OCI-LY7 (cell line): Measurements from ENCODE around the gene SMYD3. TPM values are rescaled to one million over a fixed set of nuclear protein-coding genes. Genes with fewer than 3 reads are reported as not detected.

Experiments used
- BruUV-seq: library from RNA; stranded (reverse); fragments of 400-500 nt; replicated peaks from 2 replicates; lab custom pipeline; 2021; lab: Mats Ljungman, UMichigan
- CTCF ChIA-PET: fragments of 300-600 bp; sonication (Branson Sonifier 250); formaldehyde crosslinking; loops from one replicate; lab custom pipeline; 2022; ENCODE audit warnings: antibody characterized with exemption; ENCODE audit not compliant: unreplicated experiment; lab: Charles Lee
- POLR2A ChIA-PET: fragments of 300-600 bp; sonication (Branson Sonifier 250); formaldehyde crosslinking; loops from one replicate; lab custom pipeline; 2022; ENCODE audit warnings: antibody characterized with exemption; lab: Charles Lee
- DNase-seq: peaks from one replicate; pipeline ENCODE4 v3.0.0-alpha.2; 2015; ENCODE audit warnings: low spot score
- H2AFZ ChIP-seq: fragments of 200-600 bp; sonication (generic), shearing (Covaris generic); 2 replicates; pipeline ENCODE4 v1.6.1; 2014; ENCODE audit warnings: mild to moderate bottlenecking, antibody characterized with exemption, low read length, moderate library complexity
- H3K27ac ChIP-seq: fragments of 200-600 bp; sonication (generic); 2 replicates; pipeline ENCODE4 v1.5.1; 2014; ENCODE audit warnings: mixed run types, low read depth, mild to moderate bottlenecking, moderate library complexity, low read length, inconsistent platforms; ENCODE audit not compliant: poor library complexity, severe bottlenecking
- H3K36me3 ChIP-seq: fragments of 200-600 bp; sonication (generic); 2 replicates; pipeline ENCODE4 v1.6.1; 2014; ENCODE audit warnings: mild to moderate bottlenecking, antibody characterized with exemption, low read length, moderate library complexity, mixed read lengths; ENCODE audit not compliant: insufficient read depth
- H3K4me1 ChIP-seq: fragments of 200-600 bp; sonication (generic); 2 replicates; pipeline ENCODE4 v1.5.1; 2014; ENCODE audit warnings: mild to moderate bottlenecking, low read length; ENCODE audit not compliant: insufficient read depth, poor library complexity, severe bottlenecking
- H3K4me2 ChIP-seq: fragments of 200-600 bp; sonication (generic); 2 replicates; pipeline ENCODE4 v1.6.1; 2014; ENCODE audit warnings: mild to moderate bottlenecking, low read length
- H3K4me3 ChIP-seq: fragments of 200-600 bp; sonication (generic); 2 replicates; pipeline ENCODE4 v1.5.1; 2014; ENCODE audit warnings: mild to moderate bottlenecking, low read depth, low read length; ENCODE audit not compliant: poor library complexity, severe bottlenecking
- H3K79me2 ChIP-seq: fragments of 200-600 bp; sonication (generic); 2 replicates; pipeline ENCODE4 v1.6.1; 2016; ENCODE audit warnings: low read depth, mild to moderate bottlenecking, low read length, moderate library complexity, mixed read lengths; ENCODE audit not compliant: insufficient read depth
- H3K9me2 ChIP-seq: fragments of 200-600 bp; sonication (generic); 2 replicates; pipeline ENCODE4 v1.6.1; 2016; ENCODE audit warnings: mild to moderate bottlenecking, low read length, mixed read lengths; ENCODE audit not compliant: insufficient read depth
- H3K9me3 ChIP-seq: fragments of 200-600 bp; sonication (generic); 2 replicates; pipeline ENCODE4 v1.6.1; 2014; ENCODE audit warnings: mild to moderate bottlenecking, mixed run types, low read length, mixed read lengths
- H4K20me1 ChIP-seq: fragments of 200-600 bp; sonication (generic); 2 replicates; pipeline ENCODE4 v1.6.1; 2014; ENCODE audit warnings: mild to moderate bottlenecking, antibody characterized with exemption, low read length, moderate library complexity, mixed read lengths; ENCODE audit not compliant: insufficient read depth
- EZH2phosphoT487 ChIP-seq: fragments of 200-600 bp; sonication (generic); IDR thresholded peaks from 2 replicates; pipeline ENCODE4 v1.6.1; 2018; ENCODE audit warnings: low read depth, borderline replicate concordance, mild to moderate bottlenecking, mixed run types, antibody characterized with exemption, low read length, moderate library complexity, mixed read lengths
- intact Hi-C: fragments of 100-400 bp; cut with micrococcal nuclease; formaldehyde crosslinking; loops from one replicate; pipeline ENCODE4 v1.10.0; 2022; ENCODE audit not compliant: unreplicated experiment
- total RNA-seq, 2 experiments: library from RNA; depleted of rRNA in 1 of 2; stranded (reverse); fragments of >200 nt in 1 of 2; shearing (Covaris generic) in 1 of 2; gene quantifications; 2 replicates each; pipeline ENCODE4 v1.2.3, GENCODE V29; 2014 to 2022
- TF ChIP-seq, protein P1 (sequence below): fragments of 200-600 bp; sonication (generic); conservative IDR thresholded peaks from 2 replicates; pipeline ENCODE4 v1.5.1; 2014; ENCODE audit warnings: mild to moderate bottlenecking, antibody characterized with exemption, low read length, moderate library complexity, mixed read lengths

Gene SMYD3
- total RNA-seq, 2 experiments from 2014 or later = 28.9 to 34.5 TPM

- no peak overlapping the region for H3K27ac ChIP-seq
- H3K36me3 ChIP-seq = no peaks in the 10 kb centered on the region
- TF ChIP-seq EZH2phosphoT487 = no peak
- TF ChIP-seq, protein P1, sequence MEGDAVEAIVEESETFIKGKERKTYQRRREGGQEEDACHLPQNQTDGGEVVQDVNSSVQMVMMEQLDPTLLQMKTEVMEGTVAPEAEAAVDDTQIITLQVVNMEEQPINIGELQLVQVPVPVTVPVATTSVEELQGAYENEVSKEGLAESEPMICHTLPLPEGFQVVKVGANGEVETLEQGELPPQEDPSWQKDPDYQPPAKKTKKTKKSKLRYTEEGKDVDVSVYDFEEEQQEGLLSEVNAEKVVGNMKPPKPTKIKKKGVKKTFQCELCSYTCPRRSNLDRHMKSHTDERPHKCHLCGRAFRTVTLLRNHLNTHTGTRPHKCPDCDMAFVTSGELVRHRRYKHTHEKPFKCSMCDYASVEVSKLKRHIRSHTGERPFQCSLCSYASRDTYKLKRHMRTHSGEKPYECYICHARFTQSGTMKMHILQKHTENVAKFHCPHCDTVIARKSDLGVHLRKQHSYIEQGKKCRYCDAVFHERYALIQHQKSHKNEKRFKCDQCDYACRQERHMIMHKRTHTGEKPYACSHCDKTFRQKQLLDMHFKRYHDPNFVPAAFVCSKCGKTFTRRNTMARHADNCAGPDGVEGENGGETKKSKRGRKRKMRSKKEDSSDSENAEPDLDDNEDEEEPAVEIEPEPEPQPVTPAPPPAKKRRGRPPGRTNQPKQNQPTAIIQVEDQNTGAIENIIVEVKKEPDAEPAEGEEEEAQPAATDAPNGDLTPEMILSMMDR = no peak
- DNase-seq = no peak
- ChIA-PET POLR2A (no interaction called here), CTCF (no interaction called here)
- H3K79me2 ChIP-seq = no peaks in the 10 kb centered on the region
- intact Hi-C loops = no loop called here
- H4K20me1 ChIP-seq = no peaks in the 10 kb centered on the region
- no peaks in the 10 kb centered on the region for H3K4me1 ChIP-seq
- no peaks in the 10 kb centered on the region for H3K9me2 ChIP-seq
- no peak overlapping the region for H3K4me2 ChIP-seq
- no peak overlapping the region for H3K4me3 ChIP-seq
- H2AFZ ChIP-seq = no peak overlapping the region
- H3K9me3 ChIP-seq = no peaks in the 10 kb centered on the region
- BruUV-seq = no TSS peak
These were observed 116.2 kb downstream of the SMYD3 start for GRCh38 chr1:246390855-246391254.

DNA sequence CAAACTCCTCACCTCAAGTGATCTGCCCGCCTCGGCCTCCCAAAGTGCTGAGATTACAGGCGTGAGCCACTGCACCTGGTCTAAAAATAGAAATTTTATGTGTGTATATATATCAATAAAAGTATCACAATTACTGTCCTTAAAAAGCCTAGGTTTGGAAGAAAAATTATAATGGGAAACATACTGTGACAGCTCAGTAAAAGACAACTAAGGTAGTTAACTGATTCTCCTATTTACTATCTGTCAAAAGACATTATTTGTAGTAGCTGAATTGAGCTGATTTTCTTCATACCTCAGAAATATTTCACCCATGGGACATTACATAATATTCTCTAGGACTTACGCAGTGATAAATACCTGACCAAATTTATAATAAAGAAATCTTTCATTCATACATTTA, 122.5 kb downstream of the SMYD3 start:
- H3K4me2 ChIP-seq = no peak overlapping the region
- no peak overlapping the region for H3K27ac ChIP-seq
- no peaks in the 10 kb centered on the region for H3K36me3 ChIP-seq
- intact Hi-C loops = no loop called here
- no peaks in the 10 kb centered on the region for H3K9me2 ChIP-seq
- BruUV-seq = no TSS peak
- H3K9me3 ChIP-seq = no peaks in the 10 kb centered on the region
- ChIA-PET POLR2A (interaction anchor here (0.6 to 0.9 kb wide), 2 partner anchors 10 to 11 kb away, joined by 3 read pairs; no protein-coding TSS in a partner anchor), CTCF (no interaction called here)
- no peaks in the 10 kb centered on the region for H3K79me2 ChIP-seq
- H2AFZ ChIP-seq = no peak overlapping the region
- no peaks in the 10 kb centered on the region for H3K4me1 ChIP-seq
- DNase-seq = no peak
- TF ChIP-seq, protein P1 = no peak
- TF ChIP-seq EZH2phosphoT487 = no peak
- H3K4me3 ChIP-seq = no peak overlapping the region
- H4K20me1 ChIP-seq = peaks cover 7% of the 10 kb centered on the region; the same call in 1 of the 2 replicates

DNA sequence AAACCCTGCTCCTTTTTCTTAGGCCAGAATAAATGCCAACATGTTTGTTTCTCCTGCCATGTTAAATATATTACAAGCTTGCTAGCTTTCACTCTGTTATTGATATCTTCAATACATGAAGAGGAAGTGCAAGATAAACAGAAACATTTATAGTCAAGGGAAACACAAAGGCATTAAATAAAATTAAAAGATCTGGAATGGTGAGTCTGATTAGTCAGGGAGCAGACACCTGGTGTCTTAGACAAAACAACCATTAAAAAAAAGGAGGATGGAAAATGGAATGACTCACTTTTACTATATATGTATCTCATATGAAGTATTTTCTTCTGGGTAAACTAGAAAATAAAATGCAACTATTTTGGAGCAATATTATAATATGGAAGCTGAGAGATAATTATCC, 123.3 kb downstream of the SMYD3 start:
- BruUV-seq = no TSS peak
- no peak overlapping the region for H3K4me3 ChIP-seq
- CTCF ChIA-PET = no interaction called here
- no peaks in the 10 kb centered on the region for H3K4me1 ChIP-seq
- H3K4me2 ChIP-seq = no peak overlapping the region
- H3K36me3 ChIP-seq = no peaks in the 10 kb centered on the region
- intact Hi-C loops = no loop called here
- DNase-seq = no peak
- POLR2A ChIA-PET = no interaction called here
- peaks cover 7% of the 10 kb centered on the region; the same call in 1 of the 2 replicates for H4K20me1 ChIP-seq
- H3K79me2 ChIP-seq = no peaks in the 10 kb centered on the region
- TF ChIP-seq EZH2phosphoT487 = no peak
- TF ChIP-seq, protein P1 = no peak
- H3K9me3 ChIP-seq = no peaks in the 10 kb centered on the region
- no peak overlapping the region for H2AFZ ChIP-seq
- H3K9me2 ChIP-seq = no peaks in the 10 kb centered on the region
- H3K27ac ChIP-seq = no peak overlapping the region
